KG1 (cell line): ENCODE measurements around the gene TIE1.

Experiments
- DNase-seq: peaks from one replicate; lab custom pipeline; 2025; lab: John Stamatoyannopoulos, UW

Gene TIE1

GRCh38 chr1:43274125-43274803 lies 26.5 kb upstream of the TIE1 start:
- DNase-seq = peak; percentile 31

- no peak for DNase-seq
These were observed 26.0 kb upstream of the TIE1 start for GRCh38 chr1:43274804-43275180.

GRCh38 chr1:43275826-43276620 lies 24.8 kb upstream of the TIE1 start:
- no peak for DNase-seq

GRCh38 chr1:43276673-43277072 lies 24.1 kb upstream of the TIE1 start:
- no peak for DNase-seq

GRCh38 chr1:43277116-43277876 lies 23.5 kb upstream of the TIE1 start:
- DNase-seq = no peak

GRCh38 chr1:43279161-43279560 lies 21.6 kb upstream of the TIE1 start:
- no peak for DNase-seq

GRCh38 chr1:43279666-43280065 lies 21.1 kb upstream of the TIE1 start:
- no peak for DNase-seq

GRCh38 chr1:43280692-43281091 lies 20.1 kb upstream of the TIE1 start:
- no peak for DNase-seq

- no peak for DNase-seq
These were observed 18.3 kb upstream of the TIE1 start for GRCh38 chr1:43282220-43283195.

GRCh38 chr1:43284065-43284464 lies 16.7 kb upstream of the TIE1 start:
- no peak for DNase-seq

- no peak for DNase-seq
These were observed 16.2 kb upstream of the TIE1 start for GRCh38 chr1:43284546-43285110.

GRCh38 chr1:43285269-43285990 lies 15.4 kb upstream of the TIE1 start, which contains the start of gene C1orf210:
Gene C1orf210, minus strand, starts transcription at chr1:43285581. Its CDS starts 2,311 bp downstream, at chr1:43283270.
- DNase-seq = no peak

- no peak for DNase-seq
These were observed 14.7 kb upstream of the TIE1 start for GRCh38 chr1:43286115-43286514.

GRCh38 chr1:43286533-43286932 lies 14.2 kb upstream of the TIE1 start:
- DNase-seq = no peak

GRCh38 chr1:43288058-43288784 lies 12.6 kb upstream of the TIE1 start:
- DNase-seq = no peak

GRCh38 chr1:43288785-43289706 lies 11.7 kb upstream of the TIE1 start:
- no peak for DNase-seq

GRCh38 chr1:43292216-43292615 lies 8.6 kb upstream of the TIE1 start:
- no peak for DNase-seq

- no peak for DNase-seq
These were observed 8.1 kb upstream of the TIE1 start for GRCh38 chr1:43292679-43293078.

GRCh38 chr1:43293176-43293575 lies 7.6 kb upstream of the TIE1 start:
- DNase-seq = no peak
